GM04504 (cell line): ENCODE results near the gene ADGRL3.
"Not testable (repeated sequence)": the region's sequence is repeated elsewhere in the genome, so short reads cannot be mapped to it uniquely, and the experiment has no call there.

ENCODE experiments used
- DNase-seq: peaks from one replicate; pipeline ENCODE4 v3.0.0-alpha.2; 2012; ENCODE audit warnings: low read depth

The ADGRL3 gene

DNA sequence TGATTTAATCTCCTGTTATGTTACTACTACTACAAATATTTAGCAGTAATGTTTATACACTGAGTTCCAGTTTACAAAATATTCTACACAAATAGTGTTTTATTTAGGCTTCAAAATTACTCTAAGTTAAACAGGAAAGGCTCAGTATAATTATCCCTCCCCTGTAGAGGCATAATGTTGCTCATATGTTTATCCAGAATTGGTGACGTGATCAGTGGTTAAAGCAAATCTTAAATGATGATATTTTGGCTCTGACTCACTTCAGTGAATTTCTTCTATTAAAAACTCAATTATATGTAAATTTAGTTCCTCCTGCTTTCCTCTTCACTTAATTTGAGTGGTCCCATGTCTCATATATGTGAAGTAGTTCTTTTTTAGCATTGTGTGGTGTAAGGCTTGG lies 438.5 kb downstream of the ADGRL3 start:
- DNase-seq = no peak

DNA sequence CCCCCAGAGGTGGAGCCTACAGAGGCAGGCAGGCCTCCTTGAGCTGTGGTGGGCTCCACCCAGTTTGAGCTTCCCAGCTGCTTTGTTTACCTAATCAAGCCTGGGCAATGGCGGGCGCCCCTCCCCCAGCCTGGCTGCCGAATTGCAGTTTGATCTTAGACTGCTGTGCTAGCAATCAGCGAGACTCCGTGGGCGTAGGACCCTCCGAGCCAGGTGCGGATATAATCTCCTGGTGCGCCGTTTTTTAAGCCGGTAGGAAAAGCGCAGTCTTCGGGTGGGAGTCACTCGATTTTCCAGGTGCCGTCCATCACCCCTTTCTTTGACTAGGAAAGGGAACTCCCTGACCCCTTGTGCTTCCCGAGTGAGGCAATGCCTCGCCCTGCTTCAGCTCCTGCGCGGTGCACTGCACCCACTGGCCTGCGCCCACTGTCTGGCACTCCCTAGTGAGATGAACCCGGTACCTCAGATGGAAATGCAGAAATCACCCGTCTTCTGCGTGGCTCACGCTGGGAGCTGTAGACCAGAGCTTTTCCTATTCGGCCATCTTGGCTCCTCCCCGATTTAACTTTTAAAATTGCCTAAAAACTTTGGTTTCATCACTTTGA lies 446.7 kb downstream of the ADGRL3 start:
- DNase-seq = not testable (repeated sequence)

GRCh38 chr4:61648264-61648663 lies 448.1 kb downstream of the ADGRL3 start:
- DNase-seq = no peak

DNA sequence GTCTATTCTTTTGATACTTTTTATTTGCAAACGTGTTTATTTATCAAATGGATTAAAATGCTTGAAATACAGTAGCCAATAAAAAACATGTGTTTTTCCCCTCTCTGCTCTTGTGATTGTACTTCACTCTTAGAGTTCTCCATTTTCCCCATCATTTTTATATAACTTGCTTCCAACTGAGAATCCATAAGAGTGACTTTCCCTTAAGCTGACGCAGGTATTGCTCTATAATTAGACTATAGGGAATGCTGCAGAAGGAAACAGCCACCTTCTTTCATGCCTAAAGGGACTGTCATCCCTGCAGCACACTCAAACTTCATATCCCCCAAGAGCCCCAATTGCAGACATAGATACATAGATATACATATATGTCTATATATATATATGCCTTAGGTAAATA lies 456.9 kb downstream of the ADGRL3 start:
- no peak for DNase-seq

- DNase-seq = no peak
Observed at GRCh38 chr4:61661960-61662359, 461.8 kb downstream of the ADGRL3 start.

DNA sequence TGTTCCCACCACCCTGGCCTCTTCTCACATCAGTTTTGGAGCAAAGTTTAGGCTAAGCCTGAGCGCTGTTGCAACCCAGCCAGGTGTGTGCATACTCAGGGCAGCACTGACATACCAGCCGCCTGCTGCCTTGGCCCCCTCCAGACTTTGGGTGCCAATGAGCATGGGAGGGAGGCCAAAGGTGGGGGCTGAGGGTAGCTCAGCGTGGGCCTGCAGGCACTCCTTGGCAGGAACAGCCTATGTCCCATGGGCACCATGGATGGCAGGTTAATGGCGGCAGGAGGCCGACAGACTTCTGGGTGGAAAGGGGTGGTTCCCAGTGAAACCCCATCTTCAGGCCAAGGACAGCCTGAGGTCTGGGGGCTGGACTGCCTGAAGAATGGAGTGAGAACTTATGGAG lies 462.2 kb downstream of the ADGRL3 start:
- DNase-seq = no peak

- no peak for DNase-seq
Observed at GRCh38 chr4:61663310-61663709, 463.2 kb downstream of the ADGRL3 start.

- DNase-seq = no peak
Observed at GRCh38 chr4:61665649-61666048, 465.5 kb downstream of the ADGRL3 start.

GRCh38 chr4:61666244-61666643 lies 466.1 kb downstream of the ADGRL3 start:
- DNase-seq = no peak

DNA sequence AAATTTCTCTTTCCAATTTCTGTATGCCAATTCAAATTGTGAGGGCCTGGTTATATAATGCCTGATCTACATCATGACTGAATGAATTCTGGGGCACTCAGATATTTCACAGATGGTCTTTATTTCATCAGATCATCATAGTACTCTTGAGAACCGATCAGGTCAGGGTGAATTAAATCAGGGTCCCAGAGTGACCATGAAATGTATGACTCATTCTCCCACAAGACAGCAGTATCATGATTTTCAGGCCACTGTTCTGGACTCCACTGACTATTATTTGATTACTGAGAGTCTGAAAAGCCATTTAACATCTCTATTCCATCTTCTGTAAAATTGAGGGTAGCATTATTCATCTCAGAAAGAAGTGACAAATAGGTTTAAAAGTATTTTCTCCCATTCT lies 471.5 kb downstream of the ADGRL3 start:
- no peak for DNase-seq

DNA sequence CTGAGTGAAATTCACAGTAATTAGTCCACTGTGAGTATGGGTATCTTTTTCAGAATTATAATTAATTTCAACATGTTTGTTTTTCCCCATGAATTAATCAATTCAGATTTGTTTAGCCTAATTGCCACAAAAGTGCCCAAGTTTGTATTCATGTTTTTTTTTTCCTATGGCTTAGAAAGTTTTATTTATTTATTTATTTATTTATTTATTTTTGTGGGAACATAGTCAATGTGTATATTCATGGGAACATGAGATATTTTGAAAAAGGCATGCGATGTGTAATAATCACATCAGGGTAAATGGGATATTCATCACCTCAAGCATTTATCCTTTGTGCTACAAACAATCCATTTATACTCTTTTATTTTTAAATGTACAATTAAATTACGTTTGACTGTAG lies 475.3 kb downstream of the ADGRL3 start:
- DNase-seq = no peak

GRCh38 chr4:61678297-61678696 lies 478.2 kb downstream of the ADGRL3 start:
- DNase-seq = no peak

DNA sequence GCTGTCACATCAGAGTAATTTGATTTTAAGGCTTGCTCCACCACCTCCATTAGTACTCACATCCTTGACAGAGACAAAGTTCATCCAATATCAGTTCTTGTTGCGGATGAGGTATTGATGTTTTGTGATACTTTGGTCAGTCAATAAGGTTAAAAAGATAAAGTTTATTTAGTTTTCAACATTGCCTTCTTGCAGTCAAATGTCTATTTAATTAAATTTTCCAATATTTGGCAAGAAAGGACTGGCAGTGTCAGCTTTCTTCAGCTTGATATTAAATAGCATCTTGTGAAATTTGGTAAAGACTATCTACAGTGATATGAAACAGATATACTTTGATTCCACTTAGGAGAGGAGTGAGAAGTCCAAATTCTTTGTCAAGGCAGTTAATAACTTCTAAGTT lies 493.4 kb downstream of the ADGRL3 start:
- no peak for DNase-seq

- DNase-seq = no peak
Observed at GRCh38 chr4:61714387-61714911, 514.3 kb downstream of the ADGRL3 start.

DNA sequence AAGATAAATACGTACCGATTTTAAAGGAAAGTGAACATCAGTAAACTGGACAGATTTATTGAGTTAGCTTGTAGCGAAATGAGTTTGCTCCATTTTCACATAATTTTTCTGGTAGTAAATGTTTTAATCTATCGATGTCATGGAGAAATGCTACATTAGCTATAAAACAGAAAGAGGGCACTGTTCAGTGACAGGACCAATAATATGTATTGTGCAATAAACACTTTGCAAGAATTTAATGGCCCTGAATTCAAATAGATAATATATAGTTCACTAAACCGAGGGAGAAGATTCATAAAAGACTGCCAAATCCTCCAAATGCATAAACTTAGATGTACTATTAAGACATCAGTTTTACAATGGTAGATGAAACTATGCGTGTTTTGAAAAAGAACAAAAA lies 516.3 kb downstream of the ADGRL3 start:
- no peak for DNase-seq

- no peak for DNase-seq
Observed at GRCh38 chr4:61723492-61723891, 523.4 kb downstream of the ADGRL3 start.

- DNase-seq = no peak
Observed at GRCh38 chr4:61727286-61727685, 527.2 kb downstream of the ADGRL3 start.

GRCh38 chr4:61734409-61734808 lies 534.3 kb downstream of the ADGRL3 start:
- DNase-seq = no peak

GRCh38 chr4:61739887-61740286 lies 539.8 kb downstream of the ADGRL3 start:
- DNase-seq = no peak

DNA sequence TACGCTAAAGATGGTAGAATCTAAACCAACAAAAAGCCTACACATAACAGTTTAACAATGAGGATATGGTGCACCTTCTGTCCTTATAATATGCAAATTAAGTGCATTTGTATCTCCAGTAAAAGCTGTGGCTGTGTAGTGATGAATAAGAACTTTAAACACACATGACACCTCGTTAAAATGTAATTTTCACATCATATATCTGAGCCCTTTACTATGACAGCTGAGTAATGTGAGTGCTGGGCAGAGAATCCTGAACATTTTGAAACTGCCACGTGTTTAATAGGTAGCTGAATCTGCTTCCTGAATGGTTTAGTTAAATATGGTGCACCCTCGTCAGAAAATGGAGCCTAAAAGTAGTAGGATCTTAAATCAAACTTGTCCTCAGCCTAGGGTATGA lies 540.8 kb downstream of the ADGRL3 start:
- no peak for DNase-seq

DNA sequence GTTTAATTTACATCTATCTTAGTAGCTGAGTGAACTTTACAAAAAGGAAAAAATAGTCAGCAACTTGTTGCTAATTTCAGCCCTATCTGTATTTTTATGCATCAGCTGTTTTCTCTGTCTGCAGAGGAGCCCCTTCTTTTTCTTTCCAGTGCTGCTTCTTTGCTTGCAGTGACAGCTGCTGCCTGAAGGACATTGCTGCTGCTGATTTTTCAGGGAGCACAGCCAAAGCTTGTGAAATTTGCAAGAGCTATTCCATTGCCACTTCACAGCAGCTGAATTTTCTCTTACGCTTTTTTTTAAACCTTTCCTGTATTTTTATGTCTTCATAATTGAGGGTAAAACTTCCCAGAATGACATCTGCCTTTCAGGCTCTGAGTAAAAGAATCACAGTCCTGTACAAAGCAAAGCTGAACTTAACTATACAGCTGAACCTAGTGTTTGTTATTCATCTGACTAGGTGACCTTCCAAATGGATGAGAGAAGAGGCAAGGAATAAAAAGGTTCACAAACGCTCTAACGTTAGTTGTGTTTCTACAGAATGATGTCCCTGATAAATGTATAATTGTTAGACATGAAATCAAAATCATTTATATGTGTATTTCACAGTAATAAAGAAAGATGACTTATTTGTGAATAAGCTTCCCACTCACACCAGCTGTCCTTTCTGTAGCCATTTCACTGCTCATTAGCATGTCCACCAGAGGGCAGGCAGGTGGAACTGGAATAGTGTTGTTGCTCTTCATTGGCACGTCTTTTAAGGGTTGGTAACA lies 541.4 kb downstream of the ADGRL3 start:
- DNase-seq = no peak

GRCh38 chr4:61750810-61751209 lies 550.7 kb downstream of the ADGRL3 start:
- no peak for DNase-seq

GRCh38 chr4:61752617-61753016 lies 552.5 kb downstream of the ADGRL3 start:
- no peak for DNase-seq

GRCh38 chr4:61753739-61754138 lies 553.6 kb downstream of the ADGRL3 start:
- DNase-seq = no peak
